H1 (cell line): Measurements from ENCODE around the gene GPR17. TPM values are rescaled to one million over a fixed set of nuclear protein-coding genes. Genes with fewer than 3 reads are reported as not detected.

Source experiments
- CTCF ChIA-PET: fragments of 300-600 bp; sonication (Branson Sonifier 250); formaldehyde crosslinking; loops from one replicate; lab custom pipeline; 2021; ENCODE audit not compliant: partially characterized antibody; lab: Charles Lee
- POLR2A ChIA-PET: fragments of 300-600 bp; sonication (Branson Sonifier 250); formaldehyde crosslinking; loops from one replicate; lab custom pipeline; 2021; ENCODE audit warnings: inconsistent platforms; ENCODE audit not compliant: partially characterized antibody; lab: Charles Lee
- DNase-seq, 2 experiments: peaks; one replicate each; pipeline versions ENCODE4 v3.0.0 to v3.0.0-alpha.2; 2010 to 2022; ENCODE audit warnings: low spot score in 2 of 2, low read depth in 1 of 2, mixed read lengths in 1 of 2
- FAIRE-seq: peaks from 2 replicates; lab custom pipeline; 2011; peaks lifted over from hg19 to GRCh38; lab: Jason Lieb, UNC
- H2AFZ ChIP-seq: 2 replicates; pipeline ENCODE4 v1.8.1; 2012; ENCODE audit warnings: low read length, inconsistent platforms
- H2AK5ac ChIP-seq: 2 replicates; pipeline ENCODE4 v1.6.1; 2013; ENCODE audit warnings: low read depth, low read length
- H2BK120ac ChIP-seq: replicated peaks from 2 replicates; pipeline ENCODE3; 2013; ENCODE audit warnings: low read depth, low read length, inconsistent platforms
- H2BK12ac ChIP-seq: 2 replicates; pipeline ENCODE4 v1.6.1; 2013; ENCODE audit warnings: low read depth, low read length
- H2BK15ac ChIP-seq: 2 replicates; pipeline ENCODE4 v1.6.1; 2013; ENCODE audit warnings: low read length
- H2BK20ac ChIP-seq: 2 replicates; pipeline ENCODE4 v1.6.1; 2013; ENCODE audit warnings: low read length
- H2BK5ac ChIP-seq: 2 replicates; pipeline ENCODE4 v1.6.1; 2013; ENCODE audit warnings: low read depth, low read length
- H3K14ac ChIP-seq: 2 replicates; pipeline ENCODE4 v1.6.1; 2013; ENCODE audit warnings: inconsistent platforms; ENCODE audit not compliant: insufficient read length
- H3K18ac ChIP-seq: 2 replicates; pipeline ENCODE4 v1.6.1; 2013; ENCODE audit warnings: low read length; ENCODE audit errors: extremely low read depth
- H3K23ac ChIP-seq: 2 replicates; pipeline ENCODE4 v1.6.1; 2013; ENCODE audit warnings: inconsistent platforms; ENCODE audit not compliant: insufficient read length
- H3K23me2 ChIP-seq: 2 replicates; pipeline ENCODE4 v1.6.1; 2013; ENCODE audit warnings: low read depth, low read length
- H3K27ac ChIP-seq: 2 replicates; pipeline ENCODE4 v1.6.1; 2011; ENCODE audit warnings: low read depth, low read length, inconsistent platforms
- H3K27me3 ChIP-seq, 4 experiments: replicated peaks in 1 of 4; 1 replicate in 1 of 4; 2 replicates in 3 of 4; pipeline versions ENCODE4 v1.6.1 to v1.8.1; 2011 to 2013; ENCODE audit warnings: low read length in 3 of 4, mild to moderate bottlenecking in 3 of 4, inconsistent platforms in 2 of 4, mixed read lengths in 2 of 4, moderate library complexity in 1 of 4; ENCODE audit not compliant: control insufficient read depth in 3 of 4, insufficient read depth in 3 of 4; ENCODE audit errors: extremely low read depth in 1 of 4
- H3K36me3 ChIP-seq, 4 experiments: 2 replicates each; pipeline versions ENCODE4 v1.6.1 to v1.8.1; 2011 to 2013; ENCODE audit warnings: mild to moderate bottlenecking in 4 of 4, low read length in 3 of 4, moderate library complexity in 2 of 4, control low read depth in 1 of 4, inconsistent platforms in 1 of 4; ENCODE audit not compliant: insufficient read depth in 4 of 4, control insufficient read depth in 2 of 4
- H3K4ac ChIP-seq: replicated peaks from 2 replicates; pipeline ENCODE3; 2013; ENCODE audit warnings: low read length, low read depth, mixed read lengths, inconsistent platforms; ENCODE audit not compliant: insufficient read length
- H3K4me1 ChIP-seq, 4 experiments: replicated peaks in 1 of 4; 1 replicate in 1 of 4; 2 replicates in 3 of 4; pipeline versions ENCODE4 v1.6.1 to v1.8.1; 2011 to 2013; ENCODE audit warnings: low read length in 3 of 4, inconsistent platforms in 2 of 4, mixed read lengths in 1 of 4; ENCODE audit not compliant: insufficient read depth in 4 of 4, control insufficient read depth in 3 of 4
- H3K4me2 ChIP-seq, 2 experiments: 2 replicates each; pipeline versions ENCODE4 v1.6.1 to v1.8.1; 2011 to 2013; ENCODE audit warnings: low read depth in 2 of 2, low read length in 2 of 2, control low read depth in 1 of 2, inconsistent platforms in 1 of 2, mild to moderate bottlenecking in 1 of 2; ENCODE audit not compliant: insufficient read depth in 1 of 2
- H3K4me3 ChIP-seq, 4 experiments: fragments of 200-600, 300-600 bp in 1 of 4; sonication (generic), shearing (Covaris generic), sonication (Bioruptor Twin) in 1 of 4; 2 replicates each; pipeline versions ENCODE4 v1.5.1 to v1.8.1; 2011 to 2016; ENCODE audit warnings: low read length in 4 of 4, low read depth in 3 of 4, control low read depth in 2 of 4, inconsistent platforms in 2 of 4, mild to moderate bottlenecking in 2 of 4, mixed read lengths in 1 of 4, moderate library complexity in 1 of 4; ENCODE audit not compliant: insufficient read depth in 2 of 4; ENCODE audit errors: extremely low read depth in 1 of 4
- H3K56ac ChIP-seq: replicated peaks from 2 replicates; pipeline ENCODE3; 2013; ENCODE audit warnings: low read depth, mild to moderate bottlenecking, mixed read lengths, low read length, inconsistent platforms; ENCODE audit not compliant: insufficient read length
- H3K79me1 ChIP-seq: 2 replicates; pipeline ENCODE4 v1.6.1; 2013; ENCODE audit warnings: low read depth, low read length, control low read depth
- H3K79me2 ChIP-seq, 2 experiments: 2 replicates each; pipeline versions ENCODE4 v1.6.1 to v1.8.1; 2012 to 2013; ENCODE audit warnings: low read length in 2 of 2, mild to moderate bottlenecking in 2 of 2, inconsistent platforms in 1 of 2; ENCODE audit not compliant: insufficient read depth in 2 of 2, control insufficient read depth in 1 of 2
- H3K9ac ChIP-seq, 4 experiments: replicated peaks in 1 of 4; 1 replicate in 1 of 4; 2 replicates in 3 of 4; pipeline versions ENCODE4 v1.6.1 to v1.8.1; 2011 to 2013; ENCODE audit warnings: low read depth in 3 of 4, low read length in 3 of 4, control low read depth in 2 of 4, mild to moderate bottlenecking in 2 of 4, moderate library complexity in 2 of 4, inconsistent platforms in 1 of 4; ENCODE audit errors: extremely low read depth in 1 of 4
- H3K9me3 ChIP-seq, 2 experiments: 2 replicates each; pipeline versions ENCODE4 v1.6.1 to v1.8.1; 2012 to 2013; ENCODE audit warnings: mild to moderate bottlenecking in 2 of 2, moderate library complexity in 2 of 2, control low read depth in 1 of 2, inconsistent platforms in 1 of 2, low read depth in 1 of 2, low read length in 1 of 2, mixed read lengths in 1 of 2; ENCODE audit not compliant: insufficient read depth in 2 of 2
- H4K20me1 ChIP-seq, 2 experiments: replicated peaks in 1 of 2; 2 replicates each; pipeline versions ENCODE3 to v1.8.1; 2011 to 2013; ENCODE audit warnings: inconsistent platforms in 2 of 2, low read length in 2 of 2, mild to moderate bottlenecking in 1 of 2; ENCODE audit not compliant: insufficient read depth in 2 of 2, control insufficient read depth in 1 of 2
- H4K5ac ChIP-seq: 2 replicates; pipeline ENCODE4 v1.6.1; 2013; ENCODE audit warnings: low read length, low read depth, mixed read lengths, inconsistent platforms; ENCODE audit not compliant: insufficient read length
- H4K8ac ChIP-seq: 2 replicates; pipeline ENCODE4 v1.8.0; 2013; ENCODE audit warnings: mild to moderate bottlenecking, moderate library complexity, low read length, inconsistent platforms; ENCODE audit not compliant: insufficient read depth; ENCODE audit errors: extremely low read depth
- H4K91ac ChIP-seq: replicated peaks from 2 replicates; pipeline ENCODE3; 2013; ENCODE audit warnings: low read length, mixed read lengths, inconsistent platforms; ENCODE audit not compliant: insufficient read length
- BCL11A ChIP-seq, 2 experiments: IDR thresholded peaks; one replicate each; pipeline ENCODE4 v1.6.1; 2011; ENCODE audit warnings: low read depth in 2 of 2, low read length in 2 of 2, mild to moderate bottlenecking in 2 of 2
- CBX8 ChIP-seq: fragments of 300-800, 300-1000 bp; sonication (generic); IDR thresholded peaks from 2 replicates; pipeline ENCODE4 v1.7.1; 2016; ENCODE audit warnings: low read depth, low read length, borderline replicate concordance
- CHD1 ChIP-seq: IDR thresholded peaks from 2 replicates; pipeline ENCODE4 v1.6.1; 2012; ENCODE audit warnings: low read depth, low read length, improper control_type of control experiment
- GABPA ChIP-seq: IDR thresholded peaks from 2 replicates; pipeline ENCODE4 v1.6.1; 2011; ENCODE audit warnings: mild to moderate bottlenecking, low read length, moderate library complexity, borderline replicate concordance; ENCODE audit not compliant: insufficient read depth
- GTF2F1 ChIP-seq: IDR thresholded peaks from 2 replicates; pipeline ENCODE4 v1.6.1; 2012; ENCODE audit warnings: low read depth, low read length, improper control_type of control experiment, borderline replicate concordance
- KDM4A ChIP-seq: IDR thresholded peaks from one replicate; pipeline ENCODE4 v1.7.1; 2012; ENCODE audit warnings: low read depth, mild to moderate bottlenecking, moderate library complexity, low read length, inconsistent platforms; ENCODE audit not compliant: severe bottlenecking
- NRF1 ChIP-seq: IDR thresholded peaks from 2 replicates; pipeline ENCODE4 v1.6.1; 2011; ENCODE audit warnings: mild to moderate bottlenecking, low read depth, low read length, improper control_type of control experiment
- RFX5 ChIP-seq: IDR thresholded peaks from 2 replicates; pipeline ENCODE4 v1.6.1; 2011; ENCODE audit warnings: low read depth, low read length, improper control_type of control experiment, borderline replicate concordance
- TAF1 ChIP-seq: IDR thresholded peaks from 2 replicates; pipeline ENCODE4 v1.6.1; 2011; ENCODE audit warnings: mild to moderate bottlenecking, low read depth, low read length
- TBP ChIP-seq: IDR thresholded peaks from 2 replicates; pipeline ENCODE4 v1.6.1; 2011; ENCODE audit warnings: low read depth, low read length, improper control_type of control experiment
- WGBS, 2 experiments: shearing (Covaris generic) in 1 of 2; methylation state at CpG; one replicate each; pipeline versions ENCODE4 v1.1.6 to v1.1.7; 2013 to 2015; ENCODE audit warnings: low lambda C conversion rate in 2 of 2, mixed read lengths in 2 of 2, inconsistent platforms in 1 of 2, low coverage in 1 of 2, missing lambda C conversion rate in 1 of 2; ENCODE audit not compliant: insufficient replicate concordance in 2 of 2, insufficient coverage in 1 of 2, insufficient read length in 1 of 2; ENCODE audit errors: extremely low coverage in 1 of 2, missing lambda C conversion rate in 1 of 2; 5-methylcytosine and 5-hydroxymethylcytosine counted together
- polyA plus RNA-seq, 7 experiments: library from polyadenylated mRNA; depleted of rRNA in 3 of 7; stranded (reverse) in 5 of 7; unstranded in 2 of 7; fragments of >200 nt in 5 of 7; fragments of 200-250 nt in 2 of 7; gene quantifications; 1 replicate in 5 of 7; 2 replicates in 1 of 7; 4 replicates in 1 of 7; pipeline versions ENCODE4 v1.2.1 to v1.2.3, GENCODE V29; 2011 to 2013; ENCODE audit warnings: missing spikeins in 2 of 7, mixed read lengths in 2 of 7
- total RNA-seq: library from RNA; stranded (reverse); fragmentation: NEBNext Ultra II Directional; extraction: Animal tissue kit (Norgen Biotek cat#: 25700); gene quantifications from 2 replicates; pipeline ENCODE4 v1.2.1, GENCODE V29; 2021
- TF ChIP-seq, protein P1 (sequence below): IDR thresholded peaks from 2 replicates; pipeline ENCODE4 v1.6.1; 2011; ENCODE audit warnings: low read depth, mild to moderate bottlenecking, low read length; ENCODE audit not compliant: insufficient read depth

The GPR17 gene
- total and polyA plus RNA-seq, 2 of the 8 experiments (the other 6 are each of a cell fraction or from before 2014, with no cell fraction given): 0.03 TPM; not detected in 1

GRCh38 chr2:127651381-127651809, 5.4 kb downstream of the GPR17 start:
- WGBS, 2 experiments: 95% methylated on average over 29 of the region's 29 CpGs; no CpG with 5 or more reads in 1 of the 2 experiments
- H2BK5ac ChIP-seq: no peak overlapping the region; the same call in 1 of the 2 replicates
- no peaks in the 10 kb centered on the region for H3K23me2 ChIP-seq
- H4K20me1 ChIP-seq: peaks cover 0 to 1% of the 10 kb centered on the region in 2 experiments
- no peak overlapping the region for H2BK20ac ChIP-seq
- H2BK120ac ChIP-seq: no peak overlapping the region
- no peak overlapping the region for H3K9ac ChIP-seq
- 0 out of 2 replicates have a peak, but pooled peaks cover 3% of the 10 kb centered on the region for H3K79me1 ChIP-seq
- H3K27me3 ChIP-seq: peaks cover 0 to 2% (median 0%) of the 10 kb centered on the region in 4 experiments; a peak in 1 of 7 replicates
- peak overlapping the region; percentile 39; the same call in 1 of the 2 replicates for H2BK12ac ChIP-seq
- ChIA-PET POLR2A (no interaction called here), CTCF (interaction anchor here (1.2 to 13.7 kb wide), 6 partner anchors 11 to 59 kb away, joined by 4 to 160 read pairs (median 20); partner anchors contain the start of gene LIMS2)
- H4K8ac ChIP-seq: no peak overlapping the region
- no peak overlapping the region for H3K14ac ChIP-seq
- H3K27ac ChIP-seq: no peak overlapping the region
- FAIRE-seq: no peak
- no peak overlapping the region for H3K4me3 ChIP-seq
- H3K4ac ChIP-seq: no peak overlapping the region
- no peaks in the 10 kb centered on the region for H3K79me2 ChIP-seq
- H3K18ac ChIP-seq: no peak overlapping the region
- no peak overlapping the region for H3K23ac ChIP-seq
- H3K36me3 ChIP-seq: no peaks in the 10 kb centered on the region
- no peaks in the 10 kb centered on the region for H3K9me3 ChIP-seq
- H3K4me2 ChIP-seq: no peak overlapping the region
- no peak for DNase-seq
- no peak overlapping the region for H2AK5ac ChIP-seq
- no peak for TF ChIP-seq KDM4A
- TF ChIP-seq TAF1: no peak
- TF ChIP-seq GABPA: no peak
- TF ChIP-seq CHD1: no peak
- TF ChIP-seq RFX5: no peak
- no peak for TF ChIP-seq GTF2F1
- TF ChIP-seq, protein P1, sequence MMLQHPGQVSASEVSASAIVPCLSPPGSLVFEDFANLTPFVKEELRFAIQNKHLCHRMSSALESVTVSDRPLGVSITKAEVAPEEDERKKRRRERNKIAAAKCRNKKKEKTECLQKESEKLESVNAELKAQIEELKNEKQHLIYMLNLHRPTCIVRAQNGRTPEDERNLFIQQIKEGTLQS: no peak
- TF ChIP-seq TBP: no peak
- no peak for TF ChIP-seq BCL11A (IDR thresholded peaks at IDR 0.05; ENCODE audit: low read depth in 2 of 2, low read length in 2 of 2)
- TF ChIP-seq CBX8: no peak
- TF ChIP-seq NRF1: no peak
- TF ChIP-seq, all 59 proteins: peak for 0
- no peak overlapping the region for H2AFZ ChIP-seq
- H3K56ac ChIP-seq: no peak overlapping the region
- no peak overlapping the region for H4K91ac ChIP-seq
- H3K4me1 ChIP-seq: peaks cover 0 to 5% (median under 1%) of the 10 kb centered on the region in 4 experiments; a peak in 2 of 7 replicates
- peak overlapping the region; percentile 40; the same call in 1 of the 2 replicates for H2BK15ac ChIP-seq
- no peak overlapping the region for H4K5ac ChIP-seq
